HG02678 (cell line): ENCODE results near the gene REEP6.
"Not testable (repeated sequence)": the region's sequence is repeated elsewhere in the genome, so short reads cannot be mapped to it uniquely, and the experiment has no call there.

ENCODE experiments used
- ATAC-seq: cut with Tn5 transposase; IDR thresholded peaks from one replicate; pipeline ENCODE4 v1.9.1; 2021; ENCODE audit warnings: mild to moderate bottlenecking, moderate library complexity; ENCODE audit not compliant: unreplicated experiment

The REEP6 gene

DNA sequence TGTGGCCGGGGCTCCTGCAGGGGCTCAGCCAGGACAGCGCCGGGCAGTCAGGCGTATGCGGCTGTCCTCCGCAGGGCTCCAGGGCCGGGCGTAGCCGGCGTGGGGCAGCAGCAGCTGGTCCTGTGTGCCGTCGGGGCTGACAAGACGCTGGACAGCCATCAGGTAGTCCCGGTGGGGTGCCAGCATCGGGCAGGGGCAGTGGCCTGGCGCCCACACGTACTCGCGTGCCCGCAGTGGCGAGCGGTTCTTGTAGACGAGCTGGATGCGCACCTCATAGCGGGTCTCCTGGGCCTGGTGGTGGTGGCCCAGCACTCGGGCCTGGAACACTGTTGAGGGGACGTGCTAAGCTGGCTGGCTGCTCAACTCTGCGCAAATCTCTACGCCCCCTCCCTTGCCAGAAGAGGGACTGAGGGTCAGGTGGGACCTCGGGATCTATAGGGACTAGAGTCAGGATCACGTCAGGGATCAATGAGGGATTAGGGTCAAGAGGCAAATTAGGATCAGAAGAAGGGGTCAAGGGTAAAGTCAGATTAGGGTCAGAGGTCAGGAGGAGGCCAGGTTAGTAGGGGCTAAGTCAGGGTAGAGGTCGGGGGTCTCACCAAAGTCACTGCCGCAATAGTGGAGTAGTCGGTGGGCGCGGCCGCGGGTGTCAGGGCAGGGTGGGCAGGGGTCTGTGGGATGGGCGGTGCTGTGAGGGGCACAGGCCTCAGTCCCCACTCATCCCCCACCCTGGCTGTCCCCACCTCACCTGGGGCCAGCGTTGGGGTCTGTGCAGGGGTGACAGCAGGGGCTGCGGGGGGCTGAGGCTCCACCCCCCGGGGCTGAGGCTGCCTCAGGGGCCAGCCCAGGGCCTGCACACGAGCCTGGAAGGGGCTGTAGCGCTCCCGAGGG, 15.3 kb downstream of the REEP6 start:
- no peak for ATAC-seq

DNA sequence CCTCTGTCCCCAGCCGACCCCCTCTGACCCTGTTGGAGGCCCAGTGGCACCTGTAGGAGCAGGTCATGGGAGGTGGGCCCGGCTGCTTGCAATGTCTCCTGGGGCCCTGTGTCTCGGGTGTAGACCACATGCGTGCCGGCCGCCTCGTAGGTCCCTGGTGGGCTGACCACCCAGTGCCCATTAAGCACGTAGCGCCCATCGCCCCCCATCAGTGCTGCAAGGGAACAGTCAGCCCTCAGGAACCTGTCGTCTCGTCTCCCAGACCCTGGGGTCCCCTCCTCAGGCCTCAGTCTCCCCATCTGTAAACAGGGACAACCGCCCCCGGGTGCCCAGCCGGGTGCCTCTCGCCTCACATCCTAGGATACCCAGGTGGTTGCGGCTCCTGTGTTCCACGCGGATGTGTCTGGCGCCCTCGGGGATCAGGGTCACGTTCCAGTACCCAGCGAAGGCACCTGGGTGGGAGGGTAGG, 16.2 kb downstream of the REEP6 start:
- ATAC-seq, result no peak

DNA sequence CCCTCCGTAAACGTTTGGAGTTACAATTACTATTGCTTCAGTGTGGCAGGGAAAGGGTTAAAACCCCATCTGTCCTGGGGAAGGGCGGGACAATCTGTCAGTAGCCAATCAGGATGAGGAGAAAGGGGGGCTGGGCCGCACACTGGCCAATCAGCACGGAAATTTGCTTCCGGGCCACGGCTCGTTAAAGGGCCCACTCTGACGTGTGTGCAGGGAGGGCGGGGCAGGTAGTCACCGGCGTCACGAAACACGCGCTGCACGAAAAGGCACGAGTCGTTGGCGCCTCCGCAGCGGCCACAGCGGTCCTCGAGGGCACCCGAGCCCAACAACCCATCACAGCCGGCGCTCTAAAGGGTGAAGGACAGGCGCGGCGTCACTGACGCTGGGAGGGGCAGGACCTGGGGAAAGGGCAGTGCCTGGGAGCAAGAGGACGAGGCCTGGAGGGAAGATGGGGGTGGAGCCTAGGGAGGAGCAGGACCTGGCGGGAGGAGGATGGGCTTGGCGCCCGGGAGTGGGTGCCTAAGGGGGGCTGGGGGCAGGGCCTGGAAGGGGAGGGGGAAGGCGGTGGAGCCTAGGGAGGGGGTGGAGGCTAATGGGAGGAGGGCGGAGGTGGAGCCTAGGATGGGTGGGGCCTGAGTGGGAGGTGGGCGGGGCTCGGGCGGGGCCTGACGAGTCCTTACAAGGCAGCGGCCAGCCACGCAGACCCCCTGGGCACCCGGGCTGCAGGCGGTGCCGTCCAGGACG, 17.0 kb downstream of the REEP6 start:
- ATAC-seq, result no peak

DNA sequence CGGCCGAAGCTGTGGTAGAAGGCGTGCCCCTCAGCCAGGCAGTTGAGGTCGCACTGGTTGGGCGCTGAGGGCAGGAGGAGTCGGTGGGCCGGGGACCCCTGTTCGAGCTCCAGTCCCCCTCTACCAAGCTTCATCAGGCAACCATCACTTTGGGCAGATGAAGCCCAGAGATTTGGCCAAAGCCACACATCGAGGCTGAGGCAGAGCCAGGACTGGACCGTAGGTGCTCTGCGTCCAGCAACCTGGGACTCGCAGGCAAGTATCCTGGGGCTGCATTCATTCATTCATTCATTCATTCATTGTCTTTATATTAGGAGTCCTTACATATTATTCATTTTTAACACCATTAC, 17.5 kb downstream of the REEP6 start:
- no peak for ATAC-seq

DNA sequence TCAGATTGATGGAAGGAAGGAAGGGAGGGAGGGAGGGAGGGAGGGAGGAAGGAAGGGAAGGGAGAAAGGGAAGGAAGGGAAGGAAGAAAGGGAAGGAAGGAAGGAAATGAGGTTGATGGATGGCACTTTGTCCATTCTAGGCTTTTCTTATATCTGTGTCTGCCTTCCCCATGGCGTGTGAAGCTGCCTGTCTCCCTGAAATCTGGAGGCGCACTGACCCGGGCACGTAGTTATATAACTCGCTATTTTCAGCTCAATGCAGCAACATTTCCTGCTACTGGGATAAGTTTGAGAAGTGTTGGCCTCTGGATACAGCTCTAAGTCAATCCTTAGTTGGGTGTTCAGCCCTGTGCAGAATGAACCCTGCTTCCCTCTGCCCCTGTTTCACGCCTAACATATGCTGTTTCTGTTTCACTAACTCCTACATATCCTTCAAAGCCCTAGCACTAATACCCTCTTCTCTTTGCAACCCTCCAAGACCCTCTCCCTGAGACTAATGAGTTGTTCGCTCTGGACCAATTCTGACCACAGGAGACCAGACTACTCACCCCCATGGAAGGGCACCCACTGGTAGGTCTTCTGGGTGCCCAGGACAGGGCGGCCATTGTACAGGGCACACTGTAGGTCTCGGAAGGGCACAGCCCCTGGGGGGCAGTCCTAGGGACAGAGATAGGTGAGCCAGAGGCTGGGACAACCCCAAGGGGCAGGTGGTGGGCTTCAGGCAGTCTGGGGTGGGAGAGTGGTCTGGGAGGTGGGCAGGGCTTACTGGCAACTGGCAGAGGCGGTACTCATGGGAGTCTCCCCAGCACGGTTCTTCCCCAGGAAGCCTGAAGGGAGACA, 18.8 kb downstream of the REEP6 start:
- ATAC-seq, result no peak

DNA sequence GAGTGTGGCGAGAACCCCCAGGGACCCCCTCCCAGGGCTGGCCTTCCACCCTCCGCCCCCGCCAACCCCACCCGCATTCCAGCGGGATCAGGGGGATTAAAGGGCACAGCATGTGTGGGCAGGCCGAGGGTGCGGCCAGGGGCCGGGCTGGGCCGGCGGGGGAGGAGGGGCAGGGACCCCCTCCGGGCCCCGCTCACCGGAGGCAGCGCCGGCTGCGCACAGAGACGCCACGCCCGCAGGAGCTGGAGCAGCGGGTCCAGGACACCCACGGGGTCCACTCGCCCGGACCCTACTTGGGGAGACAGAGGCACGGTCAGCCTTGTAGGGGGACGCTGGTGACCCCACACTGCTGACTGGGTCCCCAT, 19.4 kb downstream of the REEP6 start:
- no peak for ATAC-seq

DNA sequence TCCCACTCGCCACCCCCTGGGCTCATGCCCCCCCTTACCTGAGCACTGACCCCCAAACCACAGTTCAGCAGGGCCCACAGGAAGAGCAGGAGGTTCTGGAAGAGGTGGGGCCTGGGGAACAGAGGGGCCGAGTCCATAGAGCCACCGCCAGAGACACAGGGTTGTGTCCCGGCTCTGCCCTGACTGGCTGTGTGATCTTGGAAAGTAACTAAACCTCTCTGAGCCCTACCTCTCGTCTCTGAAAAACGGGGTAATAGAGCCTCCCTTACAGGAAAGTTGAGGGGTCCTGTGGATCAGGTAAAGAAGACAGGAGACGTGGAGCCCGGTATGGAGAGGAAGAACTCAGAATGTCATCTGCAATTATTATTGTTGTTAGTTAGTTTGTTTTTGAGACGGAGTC, 19.8 kb downstream of the REEP6 start:
- ATAC-seq, result no peak

DNA sequence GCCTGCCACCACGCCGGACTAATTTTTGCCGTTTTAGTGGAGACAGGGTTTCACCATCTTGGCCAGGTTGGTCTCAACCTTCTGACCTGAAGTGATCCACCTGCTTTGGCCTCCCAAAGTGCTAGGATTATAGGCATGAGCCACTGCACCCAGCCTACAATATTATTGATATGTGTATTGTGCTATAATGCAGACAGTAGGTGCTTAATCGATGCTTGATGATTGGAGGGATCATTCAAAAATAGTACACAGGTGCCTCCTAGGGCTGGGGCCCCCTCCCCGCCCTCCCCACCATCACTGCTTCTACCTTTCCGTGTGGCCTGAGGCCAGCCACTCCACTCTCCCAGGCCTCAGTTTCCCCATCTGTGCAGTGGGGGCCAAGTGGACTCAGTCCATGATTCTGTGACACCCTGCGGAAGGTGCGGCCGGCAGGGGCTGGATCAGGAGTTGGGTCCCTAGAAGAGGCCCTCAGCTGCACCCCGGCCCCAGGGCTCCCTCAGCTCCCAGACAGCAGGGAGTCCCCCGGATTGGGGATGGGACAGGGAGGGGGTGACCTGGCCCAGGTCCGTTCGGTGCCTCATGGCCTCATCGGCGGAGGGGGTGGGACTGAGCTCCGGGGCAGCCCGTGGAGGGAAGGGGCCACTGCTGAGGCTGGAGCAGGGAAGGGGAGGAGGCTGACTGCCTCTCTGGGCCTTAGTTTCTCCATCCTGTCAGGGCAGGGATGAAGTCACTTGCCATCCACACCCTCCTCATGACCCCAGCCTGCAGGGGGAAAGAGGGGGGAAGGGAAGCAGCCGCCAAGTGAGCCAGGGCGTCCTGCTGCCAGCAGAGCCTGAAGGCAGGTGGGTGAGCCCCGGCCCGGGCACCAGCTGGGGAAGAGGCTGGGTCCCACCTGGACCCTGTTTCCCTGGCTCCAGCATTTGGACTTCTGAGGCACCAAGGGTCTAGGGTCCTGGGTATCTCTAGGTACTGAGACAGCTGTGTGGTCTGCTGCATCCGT, 20.6 kb downstream of the REEP6 start:
- no peak for ATAC-seq

DNA sequence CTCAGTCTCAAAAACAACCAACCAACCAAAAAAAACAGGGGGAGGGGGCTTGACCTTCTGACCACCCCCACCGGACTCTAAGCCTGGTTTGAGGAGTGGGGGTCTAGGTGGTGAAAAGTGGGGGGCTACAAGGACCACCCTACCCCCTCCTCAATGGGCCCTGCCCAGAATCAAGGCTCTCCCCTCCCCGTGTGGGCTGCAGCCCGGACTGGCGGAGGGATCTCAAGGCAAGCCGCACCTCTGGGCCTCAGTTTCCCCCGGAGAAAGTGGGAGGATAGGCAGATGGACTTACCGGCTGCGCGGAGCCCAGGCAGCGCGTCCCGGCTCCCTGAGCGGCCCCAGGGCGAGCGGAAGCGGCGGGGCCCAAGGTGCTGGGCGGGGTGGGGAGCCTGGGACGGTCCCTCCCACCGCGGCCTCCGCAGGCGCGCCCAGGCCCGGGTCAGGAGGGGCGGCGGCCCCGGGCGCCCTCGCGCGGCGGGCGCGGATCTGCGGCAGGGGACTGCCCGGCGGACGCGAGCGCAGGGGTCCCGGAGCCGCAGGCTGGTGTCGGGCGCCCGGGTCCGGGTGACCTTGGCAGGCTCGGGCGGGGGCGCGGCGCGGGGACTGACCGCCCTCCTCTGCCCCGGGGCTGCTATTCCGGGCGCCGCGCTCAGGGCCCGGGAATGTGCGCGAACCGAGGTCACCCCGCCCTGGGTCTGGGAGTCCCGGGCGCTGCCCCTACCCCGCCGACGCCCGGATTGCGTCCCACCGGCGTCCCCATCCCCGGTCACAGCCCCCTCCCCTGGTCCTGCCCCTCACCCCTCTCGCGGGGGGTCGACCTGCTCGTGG, 21.9 kb downstream of the REEP6 start, which contains the start of gene ADAMTSL5:
TSS of gene ADAMTSL5 (minus strand) at position 349 of the 828 bp plus-strand sequence. CDS start 2,076 bp downstream, outside the sequence.
- no peak for ATAC-seq

DNA sequence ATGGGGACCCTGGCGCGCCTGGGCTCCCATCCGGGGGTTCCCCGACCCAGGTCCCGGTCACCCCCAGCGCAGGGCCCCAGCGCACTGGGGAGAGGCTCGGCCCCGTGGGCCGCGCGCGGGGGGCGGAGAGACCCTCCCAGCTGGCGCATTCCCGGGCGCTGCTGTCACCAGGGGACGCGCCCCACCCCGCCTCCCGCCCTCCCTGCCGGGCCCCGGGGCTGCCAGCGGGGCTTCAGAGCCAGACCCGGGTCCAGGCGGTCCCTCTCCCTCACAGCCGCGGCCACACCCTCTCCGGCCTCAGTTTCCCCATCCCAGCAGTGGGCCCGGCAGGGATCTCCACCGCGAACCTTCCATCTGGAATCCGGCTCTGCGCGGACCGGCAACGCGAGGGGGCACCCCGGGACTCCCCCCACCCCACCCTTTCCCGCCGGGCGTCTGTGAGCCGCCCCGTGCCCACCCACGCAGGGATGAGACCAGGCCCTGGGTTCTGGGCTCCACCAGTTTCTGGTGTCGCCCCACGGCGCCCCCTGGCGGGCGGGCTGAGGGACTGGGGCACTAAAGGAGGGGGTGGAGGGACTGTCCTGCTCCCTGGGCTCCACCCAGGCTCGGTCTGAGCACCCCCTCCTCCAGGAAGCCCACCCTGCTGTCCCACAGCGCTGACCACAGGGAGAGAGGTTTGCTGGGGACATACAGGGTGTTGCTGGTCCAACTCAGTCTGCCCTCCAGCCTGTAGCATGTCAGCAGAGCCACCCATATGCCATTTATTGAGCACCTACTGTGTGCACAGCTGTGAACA, 22.7 kb downstream of the REEP6 start:
- no peak for ATAC-seq

DNA sequence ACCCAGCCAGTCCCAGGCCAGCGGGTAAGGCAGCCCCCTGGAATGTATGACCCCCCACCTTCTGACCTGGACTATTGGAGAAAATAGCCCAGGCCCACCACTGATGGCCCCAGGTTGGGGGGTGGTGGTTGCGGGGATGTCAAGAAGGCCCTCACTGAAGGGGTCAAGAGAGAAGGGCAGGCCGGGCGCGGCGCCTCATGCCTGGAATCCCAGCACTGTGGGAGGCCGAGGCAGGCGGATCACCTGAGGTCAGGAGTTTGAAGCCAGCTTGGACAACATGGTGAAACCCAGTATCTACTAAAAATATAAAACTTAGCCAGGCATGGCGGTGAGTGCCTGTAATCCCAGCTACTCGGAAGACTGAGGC, 23.3 kb downstream of the REEP6 start:
- ATAC-seq, result no peak

DNA sequence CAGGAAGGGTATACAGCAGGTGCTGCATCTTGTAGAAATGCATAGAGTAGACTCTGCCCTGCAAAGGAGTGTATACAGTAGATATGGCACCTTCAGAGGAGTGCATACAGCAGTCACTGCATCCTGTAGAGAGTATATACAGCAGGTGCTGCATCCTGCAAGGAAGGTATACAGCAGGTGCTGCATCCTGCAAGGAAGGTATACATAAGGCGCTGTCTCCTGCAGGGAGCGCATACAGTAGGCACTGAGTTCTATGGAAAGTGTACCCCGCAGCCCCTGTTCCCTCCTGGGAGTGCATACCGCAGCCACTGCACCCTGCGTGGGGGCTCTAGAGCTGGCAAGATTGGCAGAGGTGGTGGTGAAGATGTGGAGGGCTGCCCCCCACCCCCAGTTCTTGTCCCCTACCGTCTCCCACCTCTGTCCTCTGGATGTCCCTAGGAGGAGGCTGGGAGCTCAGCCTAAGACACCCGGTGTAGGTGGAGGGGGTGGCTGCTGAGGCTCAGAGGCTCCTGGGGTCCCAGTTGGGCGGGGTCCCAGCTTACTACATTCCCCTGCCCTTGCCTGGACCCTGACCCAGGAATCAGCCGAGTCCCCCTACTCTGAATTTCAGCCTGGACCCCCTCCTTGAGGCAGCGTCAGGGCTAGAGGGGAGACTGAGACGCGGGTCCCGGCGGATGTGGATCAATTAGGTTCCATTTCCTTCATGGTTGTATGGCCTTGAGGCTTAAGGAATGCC, 24.2 kb downstream of the REEP6 start:
- ATAC-seq, result no peak

DNA sequence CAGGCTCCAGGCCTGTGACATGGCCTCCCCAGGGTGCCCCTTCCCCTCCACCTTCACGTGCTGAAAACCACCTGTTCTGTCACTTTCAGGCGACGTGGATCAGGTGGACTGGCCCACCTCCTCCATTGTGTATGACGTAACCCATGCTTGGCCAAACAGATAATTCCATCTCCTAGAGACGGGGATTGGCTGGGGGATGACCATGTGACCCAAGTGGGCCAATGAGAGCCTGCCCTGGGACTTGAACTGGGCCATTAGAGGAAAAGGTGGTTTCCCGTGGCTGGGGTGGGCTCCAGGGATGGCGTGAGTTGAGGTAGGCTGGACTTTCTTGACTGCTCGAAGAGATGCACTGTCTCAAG, 25.4 kb downstream of the REEP6 start:
- no peak for ATAC-seq

DNA sequence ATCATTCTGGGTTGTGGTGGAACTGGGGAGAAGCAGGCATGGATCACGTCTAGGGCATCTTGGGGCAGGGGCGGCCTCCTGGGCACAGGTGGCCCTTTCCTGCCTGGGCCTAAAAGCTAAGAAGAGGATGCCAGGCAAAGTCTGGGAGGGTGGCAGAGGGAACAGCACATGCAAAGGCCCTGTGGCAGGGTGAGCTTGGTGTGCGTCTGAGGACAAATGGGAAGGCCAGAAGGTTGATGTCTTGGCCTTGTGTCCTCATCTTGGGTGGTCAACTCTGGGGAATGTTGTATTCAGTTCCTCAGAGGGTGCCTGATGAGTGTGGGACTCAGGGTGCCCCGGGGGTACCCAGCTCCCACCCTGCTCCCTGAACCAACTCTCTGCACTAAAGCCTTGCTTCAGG, 27.5 kb downstream of the REEP6 start:
- ATAC-seq, result no peak

DNA sequence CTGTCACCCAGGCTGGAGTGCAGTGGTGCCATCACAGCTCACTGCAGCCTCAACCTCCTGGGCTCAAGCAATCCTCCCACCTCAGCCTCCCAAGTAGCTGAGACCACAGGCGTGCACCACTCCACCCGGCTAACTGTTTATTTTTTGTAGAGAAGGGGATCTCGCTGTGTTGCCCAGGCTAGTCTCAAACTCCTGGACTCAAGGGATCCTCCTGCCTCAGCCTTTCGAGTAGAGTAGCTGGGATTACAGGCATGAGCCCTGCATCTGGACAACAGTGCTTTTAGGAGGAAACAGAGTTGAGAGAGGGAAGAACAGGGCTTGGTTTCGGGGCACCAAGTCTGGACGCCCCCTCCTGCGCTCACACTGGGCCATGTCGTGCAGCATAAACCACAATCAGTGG, 28.8 kb downstream of the REEP6 start:
- ATAC-seq, result not testable (repeated sequence)

DNA sequence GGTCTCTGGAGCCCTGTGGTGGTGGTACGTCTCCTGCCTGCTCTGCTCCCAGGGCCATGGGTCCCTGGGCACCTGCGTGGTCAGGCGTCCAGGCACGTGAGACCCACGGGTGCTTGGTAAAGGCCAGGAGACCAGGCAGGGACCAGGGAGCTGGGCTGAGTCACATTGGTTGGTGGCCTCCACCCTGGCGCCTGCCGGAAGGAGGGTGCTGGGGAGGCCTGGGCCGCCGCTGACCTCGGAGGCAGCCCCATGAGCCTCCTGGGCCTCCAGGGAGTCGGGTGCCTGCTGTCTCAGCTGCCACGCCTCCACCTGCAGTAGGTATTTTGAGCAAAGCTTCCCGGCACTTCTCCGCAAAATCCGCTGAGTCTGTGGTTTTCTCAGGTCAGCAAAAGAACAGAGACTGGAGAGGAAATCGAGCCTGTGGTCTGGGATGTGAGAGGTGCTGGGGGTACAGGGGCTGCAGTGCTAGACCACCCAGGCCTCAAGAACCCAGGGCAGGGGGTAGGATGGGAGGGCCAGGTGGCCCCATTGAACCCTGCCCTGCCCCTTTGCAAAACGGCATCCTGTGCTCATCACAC, 29.3 kb downstream of the REEP6 start:
- no peak for ATAC-seq

DNA sequence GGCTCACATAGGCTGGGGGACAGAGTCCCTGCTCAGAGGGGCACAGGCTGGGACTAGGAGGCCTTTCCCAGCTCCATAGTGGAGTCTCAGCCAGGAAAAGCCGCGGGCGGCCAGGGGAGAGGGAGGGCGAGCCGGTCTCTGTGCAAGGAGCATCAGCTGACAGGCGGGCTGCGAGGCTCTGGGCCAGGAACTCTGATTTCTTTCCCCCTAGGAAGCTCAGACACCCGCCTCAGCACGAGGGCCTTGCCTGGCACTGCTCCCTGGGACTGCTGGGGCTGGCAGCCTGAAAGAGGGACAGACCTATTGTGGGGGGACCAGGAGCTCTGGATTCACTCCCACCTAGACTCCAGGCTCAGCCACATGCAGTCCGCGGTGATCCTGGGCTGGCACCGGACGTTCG, 30.7 kb downstream of the REEP6 start:
- no peak for ATAC-seq
